ENCODE results near the gene CLOCK.

The CLOCK gene

GRCh38 chr4:55381502-55381901 lies 165.2 kb downstream of the CLOCK start:
- Mint-ChIP-seq H3K9me3 (no peaks in the 10 kb centered on the region), H3K36me3 (ENCODE audit: low read depth) (no peaks in the 10 kb centered on the region), H3K27me3 (ENCODE audit: low read depth) (no peaks in the 10 kb centered on the region), H3K27ac (no peak overlapping the region), H3K4me3 (no peak overlapping the region), H3K4me1 (no peaks in the 10 kb centered on the region)
- no peak for TF ChIP-seq CTCF (IDR thresholded peaks at IDR 0.05; ENCODE audit: unreplicated experiment in 3 of 3)

- Mint-ChIP-seq H3K9me3 (no peaks in the 10 kb centered on the region), H3K27ac (no peak overlapping the region), H3K4me1 (no peaks in the 10 kb centered on the region), H3K27me3 (ENCODE audit: low read depth) (no peaks in the 10 kb centered on the region), H3K4me3 (no peak overlapping the region), H3K36me3 (ENCODE audit: low read depth) (no peaks in the 10 kb centered on the region)
- TF ChIP-seq CTCF (IDR thresholded peaks at IDR 0.05; ENCODE audit: unreplicated experiment in 3 of 3), result no peak
Observed at GRCh38 chr4:55380576-55380975, 166.1 kb downstream of the CLOCK start.

- H3K27ac Mint-ChIP-seq, result no peak overlapping the region
- H3K27me3 Mint-ChIP-seq (ENCODE audit: low read depth), result no peaks in the 10 kb centered on the region
- no peaks in the 10 kb centered on the region for H3K36me3 Mint-ChIP-seq (ENCODE audit: low read depth)
- H3K9me3 Mint-ChIP-seq, result no peaks in the 10 kb centered on the region
- H3K4me3 Mint-ChIP-seq, result no peak overlapping the region
- no peak for TF ChIP-seq CTCF (IDR thresholded peaks at IDR 0.05; ENCODE audit: unreplicated experiment in 3 of 3)
- H3K4me1 Mint-ChIP-seq, result no peaks in the 10 kb centered on the region
Observed at GRCh38 chr4:55378617-55379467, 167.9 kb downstream of the CLOCK start.

All from nephron (organoid).